ENCODE data around the gene KLF16.
A peak's percentile ranks its signal among the peaks of the same experiment; 100 is the strongest.
"Not testable (repeated sequence)": the region's sequence is repeated elsewhere in the genome, so short reads cannot be mapped to it uniquely, and the experiment has no call there.

The KLF16 gene

GRCh38 chr19:1863328-1863637, at the start of gene KLF16:
Gene KLF16 (minus strand): TSS chr19:1863579. CDS start chr19:1863497, 82 bp downstream.
- no peak for DNase-seq

GRCh38 chr19:1912760-1913505, 49.6 kb upstream of the KLF16 start:
- DNase-seq = no peak

- no peak for DNase-seq
Observed at GRCh38 chr19:1911995-1912394, 48.6 kb upstream of the KLF16 start.

- DNase-seq = no peak
Observed at GRCh38 chr19:1911098-1911497, 47.7 kb upstream of the KLF16 start.

- DNase-seq = no peak
Observed at GRCh38 chr19:1910177-1910576, 46.8 kb upstream of the KLF16 start.

- no peak for DNase-seq
Observed at GRCh38 chr19:1909761-1910080, 46.3 kb upstream of the KLF16 start.

GRCh38 chr19:1908364-1908678, 44.9 kb upstream of the KLF16 start:
- no peak for DNase-seq

GRCh38 chr19:1907563-1908363, 44.4 kb upstream of the KLF16 start:
- no peak for DNase-seq

- DNase-seq = no peak
Observed at GRCh38 chr19:1906985-1907562, 43.7 kb upstream of the KLF16 start.

GRCh38 chr19:1905863-1906375, 42.5 kb upstream of the KLF16 start:
- DNase-seq = no peak

- peak; percentile 99 for DNase-seq
Observed at GRCh38 chr19:1905110-1905862, 41.9 kb upstream of the KLF16 start, which contains the start of the genes ADAT3 and SCAMP4. Gene ADAT3 (plus strand): TSS chr19:1905399. CDS start chr19:1912048, 6,649 bp downstream. Gene SCAMP4 (plus strand): TSS chr19:1905399. CDS start chr19:1915020, 9,621 bp downstream.

GRCh38 chr19:1904860-1905109, 41.4 kb upstream of the KLF16 start:
- DNase-seq = no peak

GRCh38 chr19:1902923-1903322, 39.5 kb upstream of the KLF16 start:
- no peak for DNase-seq

- no peak for DNase-seq
Observed at GRCh38 chr19:1901940-1902404, 38.6 kb upstream of the KLF16 start.

GRCh38 chr19:1896508-1896907, 33.1 kb upstream of the KLF16 start:
- DNase-seq = no peak

- DNase-seq = no peak
Observed at GRCh38 chr19:1893791-1894190, 30.4 kb upstream of the KLF16 start.

GRCh38 chr19:1889907-1890306, 26.5 kb upstream of the KLF16 start:
- DNase-seq = no peak

- DNase-seq = no peak
Observed at GRCh38 chr19:1888385-1888784, 25.0 kb upstream of the KLF16 start.

- not testable (repeated sequence) for DNase-seq
Observed at GRCh38 chr19:1886360-1886759, 23.0 kb upstream of the KLF16 start.

GRCh38 chr19:1885398-1886119, 22.2 kb upstream of the KLF16 start, which contains the start of gene ABHD17A:
Gene ABHD17A (minus strand): TSS chr19:1885496. CDS start chr19:1881566, 3,930 bp downstream.
- peak; percentile 95 for DNase-seq

- DNase-seq = no peak
Observed at GRCh38 chr19:1884719-1885334, 21.4 kb upstream of the KLF16 start.

- peak; percentile 40 for DNase-seq
Observed at GRCh38 chr19:1884291-1884718, 20.9 kb upstream of the KLF16 start.
